Endodermal cell (in vitro differentiated cells): ENCODE results near the gene LRRFIP1. TPM values are rescaled to one million over a fixed set of nuclear protein-coding genes. Genes with fewer than 3 reads are reported as not detected.

Experiments
- DNase-seq: peaks from one replicate; pipeline ENCODE4 v3.0.0-alpha.2; 2017
- H3K27ac ChIP-seq: 2 replicates; pipeline ENCODE4 v1.5.1; 2013; ENCODE audit warnings: mild to moderate bottlenecking, low read depth, low read length, moderate library complexity
- H3K27me3 ChIP-seq: 2 replicates; pipeline ENCODE4 v1.6.1; 2013; ENCODE audit warnings: mild to moderate bottlenecking, low read length, moderate library complexity; ENCODE audit not compliant: insufficient read depth, control insufficient read depth, poor library complexity, severe bottlenecking
- H3K36me3 ChIP-seq: 2 replicates; pipeline ENCODE4 v1.7.0; 2013; ENCODE audit warnings: mild to moderate bottlenecking, low read length, moderate library complexity; ENCODE audit not compliant: control insufficient read depth, insufficient read depth
- H3K4me1 ChIP-seq: one replicate; pipeline ENCODE4 v1.7.0; 2013; ENCODE audit warnings: low read length; ENCODE audit not compliant: control insufficient read depth, insufficient read depth
- H3K4me3 ChIP-seq: 2 replicates; pipeline ENCODE4 v1.5.1; 2013; ENCODE audit warnings: mild to moderate bottlenecking, low read length, moderate library complexity
- H3K9ac ChIP-seq: 2 replicates; pipeline ENCODE4 v1.6.1; 2013; ENCODE audit warnings: mild to moderate bottlenecking, low read length, moderate library complexity; ENCODE audit not compliant: poor library complexity, severe bottlenecking; ENCODE audit errors: extremely low read depth
- H3K9me3 ChIP-seq: 2 replicates; pipeline ENCODE4 v1.6.1; 2013; ENCODE audit warnings: mild to moderate bottlenecking, low read length, moderate library complexity; ENCODE audit not compliant: control insufficient read depth
- H3K27ac Mint-ChIP-seq: 2 replicates; pipeline ENCODE4 v1.8.0; 2020; ENCODE audit warnings: mixed read lengths
- H3K27me3 Mint-ChIP-seq: 2 replicates; pipeline ENCODE4 v1.8.0; 2021; ENCODE audit warnings: mild to moderate bottlenecking, mixed read lengths; ENCODE audit not compliant: insufficient read depth
- H3K36me3 Mint-ChIP-seq: 2 replicates; pipeline ENCODE4 v1.8.0; 2020; ENCODE audit warnings: low read depth, mixed read lengths
- H3K4me1 Mint-ChIP-seq: 2 replicates; pipeline ENCODE4 v1.8.0; 2020; ENCODE audit warnings: mixed read lengths
- H3K4me3 Mint-ChIP-seq: 2 replicates; pipeline ENCODE4 v1.8.0; 2020; ENCODE audit warnings: mild to moderate bottlenecking, moderate library complexity, mixed read lengths
- H3K9me3 Mint-ChIP-seq: 2 replicates; pipeline ENCODE4 v1.8.0; 2020; ENCODE audit warnings: mild to moderate bottlenecking, mixed read lengths
- CTCF ChIP-seq: fragments of 200-600 bp; sonication (generic); conservative IDR thresholded peaks from 2 replicates; pipeline ENCODE4 v1.5.0; 2021; ENCODE audit warnings: antibody characterized with exemption, mild to moderate bottlenecking
- WGBS, 2 experiments: methylation state at CpG; one replicate each; pipeline versions ENCODE4 v1.1.5 to v1.1.7; 2013; ENCODE audit warnings: missing lambda C conversion rate in 2 of 2, mixed read lengths in 1 of 2; ENCODE audit not compliant: insufficient coverage in 1 of 2, insufficient read length in 1 of 2; 5-methylcytosine and 5-hydroxymethylcytosine counted together
- total RNA-seq, 2 donors: library from RNA; stranded (reverse); fragmentation: NEBNext Ultra II Directional in 1 of 2; extraction: Animal tissue kit (Norgen Biotek cat#: 25700) in 1 of 2; gene quantifications; 2 replicates in 1 of 2; 3 replicates in 1 of 2; pipeline ENCODE4 v1.2.1, GENCODE V29; 2021

Gene LRRFIP1
- total RNA-seq, 2 donors from 2014 or later, result 102 to 132 TPM

GRCh38 chr2:237708491-237708890 is 81.1 kb downstream of the LRRFIP1 start:
- Histone ChIP-seq H3K36me3 (peaks cover 64% of the 10 kb centered on the region), H3K4me1 (peaks cover 4% of the 10 kb centered on the region), H3K9ac (no peak overlapping the region), H3K4me3 (no peak overlapping the region), H3K9me3 (no peaks in the 10 kb centered on the region), H3K27me3 (no peaks in the 10 kb centered on the region), H3K27ac (no peak overlapping the region)
- 97 to 99% methylated on average over 16 to 27 of the region's 27 CpGs for WGBS, 2 experiments
- Mint-ChIP-seq H3K9me3 (no peaks in the 10 kb centered on the region), H3K36me3 (peaks cover 32% of the 10 kb centered on the region), H3K27ac (no peak overlapping the region), H3K4me3 (no peak overlapping the region), H3K27me3 (no peaks in the 10 kb centered on the region), H3K4me1 (peaks cover 12% of the 10 kb centered on the region)
- no peak for TF ChIP-seq CTCF
- DNase-seq, result no peak

- no peak for DNase-seq
- no peak overlapping the region for H3K4me3 ChIP-seq
- H3K9me3 ChIP-seq, result no peaks in the 10 kb centered on the region
- Mint-ChIP-seq H3K27me3 (no peaks in the 10 kb centered on the region), H3K4me1 (peaks cover 7% of the 10 kb centered on the region), H3K9me3 (no peaks in the 10 kb centered on the region), H3K4me3 (no peak overlapping the region), H3K36me3 (peaks cover 28% of the 10 kb centered on the region), H3K27ac (no peak overlapping the region)
- WGBS, 2 experiments, result 92 to 100% methylated on average over 5 to 6 of the region's 6 CpGs
- no peak overlapping the region for H3K27ac ChIP-seq
- no peaks in the 10 kb centered on the region for H3K27me3 ChIP-seq
- no peak overlapping the region for H3K9ac ChIP-seq
- no peaks in the 10 kb centered on the region for H3K4me1 ChIP-seq
- TF ChIP-seq CTCF, result no peak
- H3K36me3 ChIP-seq, result peaks cover 68% of the 10 kb centered on the region
Observed at GRCh38 chr2:237708961-237709360, 81.6 kb downstream of the LRRFIP1 start.

- H3K4me3 Mint-ChIP-seq, result no peak overlapping the region
- 95 to 96% methylated on average over 28 to 31 of the region's 31 CpGs for WGBS, 2 experiments
Observed at GRCh38 chr2:237711458-237712150, 84.2 kb downstream of the LRRFIP1 start.

More at GRCh38 chr2:237711458-237712150, 84.2 kb downstream of the LRRFIP1 start:
- H3K27me3 ChIP-seq, result no peaks in the 10 kb centered on the region
- H3K9ac ChIP-seq, result no peak overlapping the region
- H3K4me1 Mint-ChIP-seq, result peaks cover 15% of the 10 kb centered on the region
- H3K27ac ChIP-seq, result no peak overlapping the region
- H3K36me3 ChIP-seq, result peaks cover 68% of the 10 kb centered on the region
- peak overlapping the region; percentile 63 for H3K27ac Mint-ChIP-seq
- H3K9me3 Mint-ChIP-seq, result no peaks in the 10 kb centered on the region
- DNase-seq, result no peak
- no peaks in the 10 kb centered on the region for H3K27me3 Mint-ChIP-seq
- TF ChIP-seq CTCF, result no peak
- no peaks in the 10 kb centered on the region for H3K4me1 ChIP-seq
- H3K36me3 Mint-ChIP-seq, result peaks cover 22% of the 10 kb centered on the region
- no peaks in the 10 kb centered on the region for H3K9me3 ChIP-seq
- H3K4me3 ChIP-seq, result no peak overlapping the region
